Stimulated activated CD4-positive, alpha-beta T cell treated with anti-CD3 and anti-CD28 coated beads, Interleukin-12 subunit alpha, Interleukin-12 subunit beta, amount 100 ng/mL, for 48 hours (primary cell): ENCODE data around the gene GCC2.
A peak's percentile ranks its signal among the peaks of the same experiment; 100 is the strongest.
"Not testable (repeated sequence)": the region's sequence is repeated elsewhere in the genome, so short reads cannot be mapped to it uniquely, and the experiment has no call there.

Experiments used
- DNase-seq, 3 donors: peaks; one replicate each; pipeline ENCODE4 v3.0.0-alpha.2; 2020; ENCODE audit warnings: low read depth in 2 of 3, low spot score in 1 of 3

The GCC2 gene

DNA sequence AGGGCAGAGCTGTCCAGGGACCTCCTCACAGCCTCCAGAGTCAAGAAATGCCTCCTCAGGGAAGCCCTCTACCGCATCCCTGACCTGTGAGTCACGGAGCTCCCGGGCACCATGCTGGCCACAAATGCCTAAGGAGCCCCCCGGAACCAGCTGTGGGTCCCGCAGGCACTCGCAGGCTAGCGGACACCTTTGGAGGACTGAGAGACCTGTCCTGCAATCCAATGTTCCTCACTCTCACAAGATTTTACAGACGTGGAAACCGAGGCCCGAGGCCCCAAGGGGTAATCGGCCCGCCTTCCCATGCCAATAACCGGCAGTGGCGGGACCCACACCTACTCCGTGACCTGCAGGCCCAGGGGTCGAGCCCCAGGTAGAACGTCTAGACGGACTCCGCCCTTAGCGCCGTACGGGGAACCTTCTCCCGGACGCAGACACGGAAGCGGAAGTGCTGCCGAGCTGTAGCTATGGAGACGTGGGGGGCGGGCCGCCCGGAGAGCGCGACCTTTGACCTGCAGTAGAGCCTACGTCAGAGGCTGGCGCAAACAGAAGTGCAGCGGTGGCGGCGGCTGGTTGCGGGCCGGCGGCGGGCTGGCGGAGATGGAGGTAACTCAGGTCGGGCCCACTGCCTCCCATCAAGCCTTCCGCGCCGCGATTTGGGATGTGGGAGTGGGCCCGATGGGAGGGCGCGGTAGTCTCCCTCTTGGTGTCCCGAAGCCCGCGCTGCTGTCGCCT lies at the start of gene GCC2:
GCC2 (plus strand) TSS at position 529 of the 732 bp plus-strand sequence; CDS start at position 598, 69 bp downstream.
- peak; percentile 90 to 93 (median 92) for DNase-seq

DNA sequence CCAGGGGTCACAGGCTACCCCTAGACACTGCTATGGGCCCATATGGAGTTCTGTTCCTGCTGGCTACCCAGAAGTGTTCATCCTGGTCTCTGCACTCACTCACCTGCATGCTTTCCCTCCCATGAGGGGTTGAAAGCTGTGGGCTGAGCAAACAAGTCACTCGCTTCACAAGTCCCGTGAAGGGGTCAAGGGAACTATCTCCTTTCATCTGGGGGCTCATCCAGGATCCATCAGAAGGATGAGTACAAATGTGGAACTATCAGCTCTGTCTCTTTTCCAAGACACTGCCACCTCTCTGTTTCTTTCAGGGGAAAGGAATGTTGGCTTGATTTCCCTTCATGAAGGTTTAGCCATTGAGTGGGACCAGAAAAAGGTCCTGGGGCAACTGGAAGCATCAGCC lies 49.5 kb upstream of the GCC2 start:
- no peak for DNase-seq

DNA sequence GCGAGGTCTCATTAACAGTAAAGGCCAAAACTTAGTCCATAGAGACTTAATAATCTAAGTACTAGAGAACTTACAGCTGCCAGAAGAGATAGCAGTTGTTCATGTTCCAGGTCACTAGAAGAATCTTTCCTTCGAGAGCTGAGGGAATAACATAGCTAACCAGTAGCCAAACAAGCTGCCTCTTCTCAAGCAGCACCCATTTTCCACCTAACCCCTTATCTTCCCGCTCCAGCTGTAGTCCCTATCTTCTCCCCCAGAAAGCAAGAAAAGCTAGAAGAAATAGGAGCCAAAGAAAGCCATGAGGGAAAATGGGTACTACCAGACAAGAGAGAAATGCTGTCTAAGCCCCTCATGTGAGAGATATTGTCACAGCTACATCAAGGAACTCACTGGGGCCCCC lies 47.2 kb upstream of the GCC2 start:
- no peak for DNase-seq

DNA sequence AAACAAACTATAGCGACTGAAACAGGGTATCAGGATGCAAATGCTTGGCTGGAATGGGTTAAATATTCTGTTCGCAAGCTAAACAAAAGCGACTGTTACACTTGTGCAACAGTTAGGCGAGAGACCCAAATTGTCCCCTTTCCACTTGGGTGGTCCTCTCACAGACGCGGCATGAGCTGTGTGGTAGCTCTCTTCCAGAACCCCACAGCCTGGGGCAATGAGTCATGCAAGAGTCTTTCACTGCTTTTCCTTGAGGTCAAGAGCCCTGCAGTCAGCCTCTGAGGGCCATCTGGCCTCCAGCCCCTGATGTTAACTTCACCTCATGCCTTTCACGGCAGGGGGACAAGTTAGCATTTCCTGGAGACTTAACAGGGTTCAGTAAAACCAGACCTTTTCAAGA lies 45.5 kb upstream of the GCC2 start:
- no peak for DNase-seq

DNA sequence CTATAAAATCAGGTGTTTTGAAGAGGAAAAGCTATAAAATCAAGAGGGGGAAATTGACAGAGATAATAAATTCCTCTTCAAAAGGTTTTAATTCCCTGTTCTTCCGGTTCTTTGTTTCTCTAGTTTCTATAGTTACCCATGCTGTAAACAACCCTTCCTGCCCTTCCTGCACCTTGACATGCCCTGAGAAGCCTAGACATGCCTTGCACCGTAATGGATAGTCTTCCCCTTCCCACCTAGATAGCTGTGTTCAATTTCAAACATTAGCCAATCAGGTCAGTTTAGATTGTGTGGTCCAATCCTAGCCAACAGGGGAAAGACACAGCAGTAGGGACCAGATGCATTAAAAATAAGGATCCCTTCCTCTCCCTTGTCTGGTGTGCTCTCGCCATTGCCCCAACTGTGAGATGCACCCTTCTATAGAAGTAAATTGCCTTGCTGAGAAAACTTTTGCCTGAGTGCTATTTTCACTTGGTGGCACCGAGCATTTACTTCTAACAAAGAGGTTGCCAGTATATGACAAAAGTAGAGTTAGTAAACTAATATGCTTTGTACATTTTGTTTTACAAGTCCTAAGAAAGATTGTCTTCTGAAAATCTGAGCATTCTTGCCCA lies 44.1 kb upstream of the GCC2 start:
- no peak for DNase-seq

GRCh38 chr2:108407864-108408729 lies 40.9 kb upstream of the GCC2 start:
- no peak for DNase-seq

DNA sequence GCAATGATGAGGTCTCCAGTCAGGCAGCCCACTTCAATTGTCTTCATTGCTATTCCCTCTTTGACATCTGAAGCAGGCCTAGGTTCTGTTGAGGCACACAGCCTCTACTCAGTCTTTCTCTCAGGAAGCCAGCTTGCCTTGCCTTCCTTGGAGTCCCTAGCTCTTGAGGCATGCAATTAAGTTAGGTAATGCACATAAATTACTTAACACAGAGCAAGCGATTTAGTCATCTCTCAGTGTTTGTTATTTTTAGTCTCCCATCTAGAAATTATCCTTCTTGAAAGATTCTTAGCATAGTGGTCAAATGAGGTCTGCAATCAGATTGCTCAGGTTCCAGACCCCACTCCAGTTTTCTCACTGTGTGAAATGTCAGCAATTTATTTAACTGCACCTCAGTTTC lies 39.2 kb upstream of the GCC2 start:
- no peak for DNase-seq

GRCh38 chr2:108412995-108413710 lies 35.9 kb upstream of the GCC2 start:
- no peak for DNase-seq

- no peak for DNase-seq
Measured at GRCh38 chr2:108413711-108414095, 35.3 kb upstream of the GCC2 start.

GRCh38 chr2:108414256-108414876 lies 34.6 kb upstream of the GCC2 start:
- no peak for DNase-seq

- DNase-seq: no peak
Measured at GRCh38 chr2:108414945-108415344, 34.1 kb upstream of the GCC2 start.

GRCh38 chr2:108417254-108417653 lies 31.8 kb upstream of the GCC2 start:
- DNase-seq: no peak

- no peak for DNase-seq
Measured at GRCh38 chr2:108418416-108418815, 30.6 kb upstream of the GCC2 start.

GRCh38 chr2:108423067-108423466 lies 25.9 kb upstream of the GCC2 start:
- no peak for DNase-seq

DNA sequence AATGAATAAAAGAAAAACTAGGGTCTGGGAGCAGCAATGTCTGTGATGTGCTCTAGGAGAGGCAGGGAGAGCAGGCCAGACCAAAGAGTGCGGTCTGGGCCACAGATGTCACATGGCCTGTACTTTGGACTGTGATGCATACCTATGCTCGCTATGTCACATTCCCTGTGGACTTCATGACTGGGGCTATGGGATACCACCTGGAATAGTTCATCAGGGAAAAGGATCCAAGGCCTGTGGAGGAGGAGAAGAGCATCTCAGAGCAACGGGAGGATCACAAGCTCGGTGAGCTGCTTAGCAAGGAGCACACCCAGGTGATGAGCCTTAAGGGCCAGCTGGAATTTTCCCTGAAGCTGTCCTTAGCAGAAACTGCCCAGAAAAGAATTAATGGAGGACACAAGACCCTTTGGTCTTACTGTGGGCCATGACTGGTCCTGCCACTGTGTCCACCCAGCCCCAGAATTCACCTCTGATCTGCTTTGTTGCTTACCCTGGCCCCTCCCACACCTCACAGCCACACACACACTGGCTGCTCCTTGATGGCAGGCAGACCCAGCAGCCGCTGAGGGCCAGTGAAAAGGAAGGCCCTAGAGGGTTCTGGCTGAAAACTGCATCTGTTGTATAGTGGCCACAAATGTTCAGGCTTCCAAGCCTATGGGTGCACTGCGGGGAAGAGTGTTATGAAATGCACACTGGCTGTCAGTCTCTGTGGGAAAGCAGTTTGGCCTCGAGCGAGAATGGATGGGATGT lies 25.3 kb upstream of the GCC2 start:
- DNase-seq: no peak

DNA sequence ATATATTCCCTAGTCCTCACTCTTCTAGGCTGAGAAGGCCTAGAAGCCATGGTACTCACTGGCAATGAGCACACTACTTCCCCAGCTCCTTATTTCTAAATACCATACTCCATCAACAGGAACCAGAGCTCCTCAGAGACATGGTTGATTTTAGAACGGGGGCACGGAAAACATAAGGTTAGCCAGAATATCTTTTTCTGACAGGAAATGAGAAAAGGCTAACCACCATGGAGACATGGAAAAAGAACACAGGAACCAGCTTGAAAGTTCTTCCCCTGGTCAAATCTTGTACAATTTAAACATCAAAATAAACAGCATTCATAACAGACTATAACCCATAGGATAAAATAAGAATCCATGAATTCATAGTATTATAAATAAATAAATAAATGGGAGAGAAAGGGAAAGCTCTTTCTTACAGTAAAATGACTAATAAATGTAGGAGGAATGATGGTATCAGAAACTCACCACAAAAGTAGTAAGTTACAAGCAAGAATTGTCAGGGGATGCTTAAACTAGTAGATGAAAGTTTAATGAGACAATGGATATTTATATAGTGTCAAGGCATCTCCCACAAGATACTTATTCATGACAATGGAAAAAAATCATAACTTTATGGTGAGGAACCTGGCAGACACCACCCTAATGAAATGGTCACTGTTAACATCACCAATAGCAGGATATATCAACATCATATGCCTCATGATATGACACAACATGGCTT lies 20.6 kb upstream of the GCC2 start:
- no peak for DNase-seq

DNA sequence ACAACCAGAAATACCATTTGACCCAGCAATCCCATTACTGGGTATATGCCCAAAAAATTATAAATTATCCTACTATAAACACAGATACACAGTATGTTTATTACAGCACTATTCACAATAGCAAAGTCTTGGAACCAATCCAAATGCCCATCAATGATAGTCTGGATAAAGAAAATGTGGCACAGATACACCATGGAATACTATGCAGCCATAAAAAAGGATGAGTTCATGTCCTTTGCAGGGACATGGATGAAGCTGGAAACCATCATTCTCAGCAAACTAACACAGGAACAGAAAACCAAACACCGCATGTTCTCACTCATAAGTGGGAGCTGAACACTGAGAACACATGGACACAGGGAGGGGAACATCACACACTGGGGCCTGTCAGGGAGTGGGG lies 13.4 kb upstream of the GCC2 start:
- DNase-seq: not testable (repeated sequence)

- DNase-seq: no peak
Measured at GRCh38 chr2:108436976-108437375, 12.0 kb upstream of the GCC2 start.

GRCh38 chr2:108441712-108442111 lies 7.3 kb upstream of the GCC2 start:
- no peak for DNase-seq
